GM21367 (cell line): Measurements from ENCODE around the gene ALKAL2.
A peak's percentile ranks its signal among the peaks of the same experiment; 100 is the strongest.

ENCODE experiments used
- ATAC-seq: cut with Tn5 transposase; IDR thresholded peaks from one replicate; pipeline ENCODE4 v1.9.1; 2021; ENCODE audit not compliant: unreplicated experiment

The ALKAL2 gene

DNA sequence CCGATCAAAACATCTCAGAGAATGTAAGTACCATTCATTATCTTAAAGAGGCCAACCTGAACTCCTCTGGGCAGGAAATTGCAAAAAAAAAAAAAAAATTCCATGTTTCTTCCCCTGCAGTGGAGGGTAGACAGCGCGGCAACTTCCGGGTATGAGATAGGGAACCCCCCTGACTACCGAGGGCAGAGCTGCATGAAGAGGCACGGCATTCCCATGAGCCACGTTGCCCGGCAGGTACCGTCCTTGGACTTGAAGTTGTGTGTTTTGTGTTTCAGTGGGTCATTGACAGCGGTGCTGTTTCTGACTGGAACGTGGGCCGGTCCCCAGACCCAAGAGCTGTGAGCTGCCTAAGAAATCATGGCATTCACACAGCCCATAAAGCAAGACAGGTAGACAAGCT lies 16.0 kb downstream of the ALKAL2 start:
- no peak for ATAC-seq

GRCh38 chr2:270861-271260 lies 17.0 kb downstream of the ALKAL2 start:
- ATAC-seq, result no peak

DNA sequence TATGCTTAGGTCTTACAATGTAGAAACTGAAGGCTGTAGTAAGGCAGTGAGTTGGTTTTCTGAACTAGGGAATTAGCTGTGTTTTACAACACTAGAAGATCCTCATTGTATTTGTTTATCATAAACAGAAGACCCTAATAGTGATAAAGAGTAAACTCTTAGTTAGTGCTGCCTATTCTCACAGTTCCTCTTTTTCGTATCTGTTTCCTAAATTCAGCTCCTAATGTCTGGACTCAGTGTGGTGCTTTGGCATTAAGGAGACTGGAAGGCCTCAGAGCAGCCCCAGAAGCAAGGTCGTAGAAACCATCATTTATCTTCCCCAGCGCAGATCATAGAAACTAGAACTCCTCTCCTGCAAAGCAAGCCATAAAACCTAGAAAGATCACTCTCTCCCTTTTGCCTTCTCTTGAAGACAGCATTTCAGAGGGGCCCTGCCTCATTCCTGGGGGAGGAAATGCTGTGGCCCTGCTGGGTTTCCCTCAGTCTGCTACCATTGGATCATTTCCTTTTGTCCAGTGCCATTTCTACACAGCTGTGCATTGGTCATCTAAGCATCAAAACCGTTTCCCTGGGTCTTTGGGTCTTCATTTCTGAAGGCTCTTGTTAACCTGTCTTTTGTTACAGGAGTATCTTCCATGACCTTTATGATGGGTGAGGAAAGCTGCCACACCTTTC lies 18.4 kb downstream of the ALKAL2 start:
- no peak for ATAC-seq

GRCh38 chr2:268323-268722 lies 19.6 kb downstream of the ALKAL2 start:
- ATAC-seq, result no peak

GRCh38 chr2:264493-265468 lies 23.1 kb downstream of the ALKAL2 start, which contains the start of gene ACP1:
ACP1 (plus strand) TSS chr2:264947; CDS start chr2:264965, 18 bp downstream.
- peak; percentile 86 for ATAC-seq

- peak; percentile 9 for ATAC-seq
Measured at GRCh38 chr2:263774-264492, 24.0 kb downstream of the ALKAL2 start, which contains the start of gene SH3YL1. SH3YL1 (minus strand) TSS chr2:264032; CDS start chr2:263984, 48 bp downstream.

DNA sequence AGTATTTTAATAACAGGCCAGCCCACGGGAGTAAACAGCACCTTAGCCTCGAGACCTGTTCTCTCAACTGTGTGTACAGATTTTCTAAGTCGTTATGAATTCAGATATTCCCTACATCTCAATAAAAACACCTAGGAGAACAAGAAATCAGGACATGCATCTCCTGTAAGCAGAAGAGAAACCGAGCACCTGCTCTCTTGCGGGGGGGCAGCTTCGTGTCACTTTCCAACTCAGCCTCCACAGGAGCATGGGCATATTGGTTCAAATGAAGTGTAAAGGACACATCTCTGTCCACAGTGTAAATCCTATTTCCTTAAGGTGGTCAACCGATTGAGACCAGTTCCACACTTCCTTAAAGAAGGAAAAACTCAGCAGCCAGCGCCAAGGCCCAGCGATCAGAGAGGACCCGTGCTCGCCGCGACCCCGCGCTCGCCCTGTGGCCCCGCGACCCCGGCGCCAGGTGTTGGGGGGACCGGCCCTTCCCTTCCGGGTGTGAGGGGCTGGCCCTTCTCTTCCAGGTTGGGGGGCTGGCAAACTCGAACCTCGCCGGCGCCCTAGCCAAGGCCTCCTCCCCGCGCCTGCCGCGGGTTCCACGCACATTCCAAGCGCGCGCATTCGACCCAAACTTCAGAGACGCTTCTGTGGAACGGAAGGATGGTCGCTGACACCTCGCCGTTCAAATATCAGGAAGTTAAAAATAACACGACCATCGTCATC lies 24.7 kb downstream of the ALKAL2 start:
- ATAC-seq, result no peak

DNA sequence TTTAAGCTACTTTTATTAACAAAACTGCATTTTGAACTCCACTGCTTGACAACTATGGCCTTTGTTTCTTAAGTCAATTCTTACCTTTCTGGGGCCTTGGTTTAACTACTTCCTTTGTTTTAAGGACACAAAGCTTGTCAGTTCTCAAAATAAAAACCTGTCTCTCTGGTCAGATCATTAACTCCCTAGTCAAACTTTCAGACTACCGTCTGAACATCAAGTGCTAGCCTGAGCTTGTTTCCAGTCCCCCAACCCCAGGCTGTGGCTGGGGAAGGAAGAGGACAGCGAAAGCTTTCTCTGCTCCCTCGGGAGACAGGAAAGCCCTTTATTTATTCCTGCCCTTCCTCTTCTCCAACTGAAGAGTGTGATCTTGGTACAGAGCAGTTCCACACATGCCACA lies 25.8 kb downstream of the ALKAL2 start:
- no peak for ATAC-seq

DNA sequence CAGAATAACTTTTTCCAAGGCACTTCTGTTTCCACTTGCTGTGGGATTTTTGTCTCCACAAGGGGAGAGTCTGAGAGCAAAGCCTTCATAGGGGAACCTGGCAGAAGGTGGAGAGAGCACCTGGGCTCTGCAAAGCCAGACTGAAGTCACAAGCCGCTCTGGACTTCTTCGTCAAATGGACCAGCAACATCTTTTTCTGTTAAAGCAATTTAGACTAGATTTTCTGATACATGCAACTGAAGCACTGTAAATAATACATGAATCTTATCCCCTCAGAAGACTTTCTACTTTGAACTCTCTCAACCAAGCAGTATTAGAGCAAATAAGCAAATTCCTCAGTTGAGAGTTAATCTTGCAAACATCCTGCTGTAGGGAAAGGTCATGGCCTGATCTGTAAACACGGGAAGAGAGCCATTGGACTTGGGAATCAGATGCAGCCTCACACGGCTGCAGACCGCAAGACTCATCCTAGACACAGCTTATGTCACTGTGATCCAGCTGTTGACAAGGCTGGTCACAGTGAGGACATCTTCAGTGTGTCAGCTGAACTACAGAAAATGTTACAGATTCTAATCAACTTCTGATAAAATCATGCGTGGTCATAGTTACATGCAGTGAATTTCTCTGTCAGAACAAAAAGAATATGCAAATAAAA lies 27.3 kb downstream of the ALKAL2 start:
- no peak for ATAC-seq

DNA sequence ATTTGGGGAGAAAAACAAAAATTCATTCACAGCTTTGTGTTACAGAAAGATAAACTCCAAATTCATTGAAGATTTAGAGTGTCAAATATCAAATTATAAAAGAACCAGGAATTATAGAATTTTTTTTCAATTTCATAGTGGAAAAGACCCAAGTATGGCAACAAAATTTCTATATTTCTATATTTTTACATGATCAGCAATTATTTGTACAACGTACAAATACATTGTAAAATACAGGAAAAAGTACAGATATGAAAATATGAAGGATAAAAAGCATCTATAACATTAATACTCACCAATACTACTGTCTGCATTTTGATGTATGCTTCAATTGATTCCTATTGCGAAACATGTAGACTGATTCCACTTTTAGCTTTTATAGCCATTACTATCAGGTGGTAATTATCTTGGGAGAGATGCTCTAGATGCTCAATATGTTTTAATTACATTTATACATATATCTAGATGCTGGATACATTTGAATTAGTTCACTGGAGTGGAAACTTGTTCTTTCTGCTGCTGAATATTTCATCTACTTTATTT lies 28.0 kb downstream of the ALKAL2 start:
- ATAC-seq, result no peak

DNA sequence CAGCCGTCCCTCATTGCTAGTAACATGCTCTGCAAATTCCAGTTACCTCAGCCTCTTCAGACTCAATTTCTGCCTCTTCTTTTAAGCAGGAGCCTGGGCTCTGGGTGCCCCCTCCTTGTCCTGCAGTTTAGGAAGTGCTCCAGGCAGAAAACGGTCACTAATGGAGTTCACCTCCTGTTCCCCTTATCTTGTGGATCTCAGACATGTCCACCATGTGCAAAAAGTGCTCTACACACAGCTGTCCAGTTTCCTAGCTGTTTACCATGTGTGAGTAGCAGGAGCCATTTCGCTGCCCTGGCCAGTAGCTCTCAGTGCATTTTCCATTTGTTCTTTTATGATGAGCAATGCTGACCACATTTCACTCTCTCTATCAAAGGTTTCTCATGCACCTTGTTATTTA lies 29.0 kb downstream of the ALKAL2 start:
- no peak for ATAC-seq

- ATAC-seq, result no peak
Measured at GRCh38 chr2:257842-258241, 30.0 kb downstream of the ALKAL2 start.

GRCh38 chr2:257429-257828 lies 30.5 kb downstream of the ALKAL2 start:
- no peak for ATAC-seq

- no peak for ATAC-seq
Measured at GRCh38 chr2:256094-256493, 31.8 kb downstream of the ALKAL2 start.

DNA sequence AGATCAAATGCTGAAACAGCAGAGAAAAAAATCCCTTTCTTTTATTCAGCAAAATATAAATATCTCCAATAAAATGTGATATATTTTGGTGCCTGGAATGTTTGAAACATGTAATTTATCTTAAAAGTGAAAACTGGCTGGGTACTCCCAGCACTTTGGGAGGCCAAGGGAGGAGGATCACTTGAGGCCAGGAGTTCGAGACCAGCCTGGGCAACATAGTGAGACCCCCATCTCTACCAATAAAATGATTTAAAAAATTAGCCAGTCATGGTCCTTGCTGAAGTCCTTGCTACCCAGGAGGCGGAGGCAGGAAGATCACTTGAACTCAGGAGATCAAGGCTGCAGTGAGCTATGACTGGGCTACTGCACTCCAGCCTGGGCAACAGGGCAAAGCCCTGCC lies 32.7 kb downstream of the ALKAL2 start:
- ATAC-seq, result no peak

- no peak for ATAC-seq
Measured at GRCh38 chr2:254241-254640, 33.6 kb downstream of the ALKAL2 start.

- ATAC-seq, result no peak
Measured at GRCh38 chr2:253202-253638, 34.7 kb downstream of the ALKAL2 start.

GRCh38 chr2:252001-252602 lies 35.8 kb downstream of the ALKAL2 start:
- no peak for ATAC-seq

- ATAC-seq, result no peak
Measured at GRCh38 chr2:249538-250042, 38.3 kb downstream of the ALKAL2 start.
